Measurements from ENCODE around the gene ZNF614. TPM values are rescaled to one million over a fixed set of nuclear protein-coding genes. Genes with fewer than 3 reads are reported as not detected.
"Not testable (repeated sequence)": the region's sequence is repeated elsewhere in the genome, so short reads cannot be mapped to it uniquely, and the experiment has no call there.

Gene ZNF614
- total RNA-seq, 8 experiments from 2014 or later: 10.0 to 12.8 (median 12.0) TPM

DNA sequence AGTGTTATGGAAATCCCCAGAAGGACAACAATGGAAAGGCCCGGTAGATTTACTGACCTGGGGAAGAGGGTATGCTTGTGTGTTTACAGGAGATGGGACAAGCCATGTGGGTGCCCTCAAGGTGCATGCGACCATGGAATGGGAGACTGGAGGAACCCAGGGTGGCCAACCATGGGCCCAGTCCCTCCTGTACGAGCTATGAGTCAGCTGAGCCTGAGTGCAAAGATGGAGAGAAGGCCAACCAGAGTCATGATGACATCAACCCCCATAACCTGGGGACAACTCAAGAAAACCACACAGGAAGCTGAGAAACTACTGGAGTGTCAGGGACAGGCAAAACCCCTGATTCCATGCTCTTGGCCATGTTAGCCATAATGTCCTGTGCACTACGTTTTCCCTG is 49.3 kb downstream of the ZNF614 start:
- no peak for ATAC-seq (replicated peaks in 6 of 8)
- 39 to 100% (median 78%) methylated on average over 1 to 3 of the region's 4 CpGs; no CpG with 5 or more reads in 3 of the 10 experiments for WGBS, 10 experiments
- no peaks in the 10 kb centered on the region for H3K4me1 ChIP-seq (replicated peaks in 1 of 2)
- no peak overlapping the region for H3K27ac ChIP-seq
- in situ Hi-C loops (cut with MboI; ENCODE audit: low pct_unique_long_range_greater_than_20kb in 2 of 9, low sequenced_read_pairs in 9 of 9, unreplicated experiment in 9 of 9): no loop called here
- H3K4me3 ChIP-seq: no peak overlapping the region

DNA sequence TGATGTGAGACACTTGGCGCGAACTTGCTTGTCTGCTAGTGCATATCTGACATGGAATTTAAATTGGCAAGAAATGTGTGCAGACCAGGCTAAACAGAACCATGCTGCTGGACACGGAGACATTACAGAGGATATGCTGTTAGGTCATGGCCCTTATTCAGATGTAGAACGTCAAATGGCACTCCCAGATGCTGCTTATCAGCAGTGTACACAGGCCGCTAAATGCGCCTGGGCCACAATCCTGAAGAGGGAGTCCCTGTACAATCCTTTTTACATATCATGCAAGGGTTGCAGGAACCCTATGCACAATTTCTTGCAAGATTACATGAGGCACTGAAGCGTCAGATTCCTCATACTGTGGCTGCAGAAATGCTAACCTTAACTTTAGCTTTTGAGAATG is 50.8 kb downstream of the ZNF614 start:
- ATAC-seq (replicated peaks in 6 of 8): no peak
- Histone ChIP-seq H3K4me1 (replicated peaks in 1 of 2) (no peaks in the 10 kb centered on the region), H3K4me3 (no peak overlapping the region), H3K27ac (no peak overlapping the region)
- WGBS, 10 experiments: 62 to 93% (median 75%) methylated on average over 2 to 7 of the region's 7 CpGs; no CpG with 5 or more reads in 5 of the 10 experiments
- in situ Hi-C loops (cut with MboI; ENCODE audit: low pct_unique_long_range_greater_than_20kb in 2 of 9, low sequenced_read_pairs in 9 of 9, unreplicated experiment in 9 of 9): no loop called here

DNA sequence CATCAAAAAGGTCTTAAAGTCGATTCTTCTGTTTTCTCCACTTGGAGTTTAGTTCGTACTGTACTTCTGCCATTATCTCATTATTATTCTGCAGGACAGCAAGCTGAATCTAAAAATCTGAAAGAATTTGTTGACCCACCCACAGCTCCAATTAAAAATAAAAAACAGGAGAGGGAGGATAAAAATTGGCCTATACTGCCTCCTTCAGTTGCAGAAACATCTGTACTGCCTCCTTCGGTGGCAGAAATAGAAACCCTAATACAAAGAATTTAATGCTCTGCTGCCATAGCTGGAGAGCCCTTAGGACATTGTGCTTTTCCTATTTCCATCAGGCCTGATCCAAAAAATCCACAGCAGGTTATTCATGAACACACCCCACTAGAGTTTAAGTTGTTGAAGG is 51.3 kb downstream of the ZNF614 start:
- 14 to 100% (median 82%) methylated on average over 1 to 3 of the region's 3 CpGs; no CpG with 5 or more reads in 1 of the 10 experiments for WGBS, 10 experiments
- Histone ChIP-seq H3K27ac (no peak overlapping the region), H3K4me3 (no peak overlapping the region), H3K4me1 (replicated peaks in 1 of 2) (no peaks in the 10 kb centered on the region)
- ATAC-seq (replicated peaks in 6 of 8): no peak
- in situ Hi-C loops (cut with MboI; ENCODE audit: low pct_unique_long_range_greater_than_20kb in 2 of 9, low sequenced_read_pairs in 9 of 9, unreplicated experiment in 9 of 9): no loop called here

DNA sequence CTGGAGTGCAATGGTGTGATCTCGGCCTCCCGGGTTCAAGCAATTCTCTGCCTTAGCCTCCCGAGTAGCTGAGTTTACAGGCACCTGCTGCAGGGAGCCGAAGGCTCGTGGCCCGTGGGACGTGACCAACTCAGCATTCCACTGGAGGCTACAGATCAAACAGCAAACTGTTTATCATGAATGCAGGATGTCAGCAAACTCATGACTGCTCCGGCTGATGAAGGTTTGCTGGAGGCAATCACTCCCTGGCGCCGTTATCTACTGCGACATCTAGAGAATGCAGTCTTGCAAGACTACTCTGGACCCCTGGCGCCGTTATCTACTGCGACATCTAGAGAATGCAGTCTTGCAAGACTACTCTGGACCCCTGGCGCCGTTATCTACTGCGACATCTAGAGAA is 52.4 kb downstream of the ZNF614 start:
- in situ Hi-C loops (cut with MboI; ENCODE audit: low pct_unique_long_range_greater_than_20kb in 2 of 9, low sequenced_read_pairs in 9 of 9, unreplicated experiment in 9 of 9); ATAC-seq (replicated peaks in 6 of 8); H3K27ac ChIP-seq; H3K4me3 ChIP-seq; H3K4me1 ChIP-seq (replicated peaks in 1 of 2): not testable (repeated sequence)
- WGBS, 10 experiments: 73 to 100% (median 88%) methylated on average over 1 to 8 of the region's 17 CpGs; no CpG with 5 or more reads in 3 of the 10 experiments

DNA sequence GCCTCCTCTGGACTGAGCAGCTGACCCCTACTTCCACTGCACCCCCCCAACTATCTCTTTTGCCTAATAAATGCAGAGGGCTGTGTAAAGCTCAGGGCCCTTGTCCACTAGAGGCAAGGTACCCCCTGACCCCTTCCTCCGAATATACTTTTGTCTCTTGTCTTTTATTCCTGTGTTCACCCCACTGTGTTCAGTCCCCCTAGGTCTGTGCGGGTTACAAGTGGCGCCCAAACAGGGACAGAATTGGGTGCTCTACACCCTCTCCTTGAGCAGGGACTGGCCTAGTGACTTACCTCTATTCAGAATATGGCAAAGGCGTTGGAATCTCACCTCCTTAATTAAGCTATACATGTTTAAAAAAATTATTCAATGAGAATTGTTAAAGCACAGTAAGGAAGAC is 56.6 kb downstream of the ZNF614 start:
- in situ Hi-C loops (cut with MboI; ENCODE audit: low pct_unique_long_range_greater_than_20kb in 2 of 9, low sequenced_read_pairs in 9 of 9, unreplicated experiment in 9 of 9): no loop called here
- ATAC-seq (replicated peaks in 6 of 8): no peak
- WGBS, 10 experiments: 40 to 100% (median 71%) methylated on average over 1 to 4 of the region's 4 CpGs; no CpG with 5 or more reads in 4 of the 10 experiments
- no peak overlapping the region for H3K4me3 ChIP-seq
- no peak overlapping the region for H3K27ac ChIP-seq
- H3K4me1 ChIP-seq (replicated peaks in 1 of 2): no peaks in the 10 kb centered on the region

DNA sequence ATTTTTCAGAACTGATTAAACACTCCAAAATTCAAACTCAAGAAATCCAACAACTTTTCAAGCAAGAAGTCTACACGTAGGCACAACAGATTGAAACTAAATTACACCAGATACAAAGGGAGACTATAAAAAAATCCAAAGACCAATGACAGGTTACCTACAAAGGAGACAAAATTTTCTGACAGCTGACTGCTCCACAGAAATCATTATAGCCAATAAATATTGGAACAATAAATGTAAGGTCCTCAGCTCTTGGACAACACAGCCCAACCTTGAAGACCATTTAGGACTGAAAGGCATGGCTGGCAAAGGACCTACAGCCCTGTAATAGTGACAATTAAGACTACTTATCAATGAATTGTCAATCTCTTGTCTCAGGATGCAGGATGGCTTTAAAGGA is 57.5 kb downstream of the ZNF614 start:
- in situ Hi-C loops (cut with MboI; ENCODE audit: low pct_unique_long_range_greater_than_20kb in 2 of 9, low sequenced_read_pairs in 9 of 9, unreplicated experiment in 9 of 9): no loop called here
- H3K27ac ChIP-seq: no peak overlapping the region
- H3K4me1 ChIP-seq (replicated peaks in 1 of 2): no peaks in the 10 kb centered on the region
- 40 to 100% (median 93%) methylated on average over 1 of the region's 1 CpG; no CpG with 5 or more reads in 2 of the 10 experiments for WGBS, 10 experiments
- no peak overlapping the region for H3K4me3 ChIP-seq
- ATAC-seq (replicated peaks in 6 of 8): no peak

DNA sequence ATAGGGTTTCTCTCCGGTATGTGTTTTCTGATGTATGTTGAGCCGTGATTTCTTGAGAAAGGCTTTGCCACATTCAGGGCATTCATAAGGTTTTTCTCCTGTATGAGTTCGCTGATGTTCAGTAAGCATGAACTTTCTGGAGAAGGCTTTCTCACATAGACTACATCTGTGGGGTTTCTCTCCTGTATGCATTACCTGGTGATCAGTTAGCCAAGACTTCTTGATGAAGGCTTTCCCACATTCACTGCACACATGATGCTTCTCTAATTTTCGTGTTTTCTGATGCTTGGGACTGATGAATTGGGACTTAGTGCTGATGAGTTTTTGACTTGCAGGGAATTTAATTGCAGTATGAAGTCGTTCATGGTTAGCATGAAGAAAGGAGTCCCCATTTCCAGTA is 62.6 kb downstream of the ZNF614 start:
- Histone ChIP-seq H3K27ac (no peak overlapping the region), H3K4me3 (no peak overlapping the region), H3K4me1 (replicated peaks in 1 of 2) (no peaks in the 10 kb centered on the region)
- in situ Hi-C loops (cut with MboI; ENCODE audit: low pct_unique_long_range_greater_than_20kb in 2 of 9, low sequenced_read_pairs in 9 of 9, unreplicated experiment in 9 of 9): no loop called here
- 38 to 97% (median 80%) methylated on average over 2 to 5 of the region's 5 CpGs; no CpG with 5 or more reads in 1 of the 10 experiments for WGBS, 10 experiments
- no peak for ATAC-seq (replicated peaks in 6 of 8)

Other genes with a start within 250 kb of the ZNF614 start
- gene FPR3, start 233.2 kb downstream of the ZNF614 start, total RNA-seq: under 1 TPM in 6 of 8 experiments, not detected in 2; 0.05 to 0.64 (median 0.21) TPM
- gene ZNF577, start 140.4 kb downstream of the ZNF614 start, total RNA-seq: 10 to 100 TPM; 13.1 to 32.0 (median 18.7) TPM
- 10 to 100 TPM in 7 of 8 experiments, 1 to 10 TPM in 1; 8.8 to 23.1 (median 17.3) TPM for gene ZNF649, start 123.4 kb downstream of the ZNF614 start, total RNA-seq
- 1 to 10 TPM; 4.2 to 8.5 (median 6.8) TPM for gene ZNF613, start 100.9 kb downstream of the ZNF614 start, total RNA-seq
- gene ZNF350, start 41.5 kb downstream of the ZNF614 start, total RNA-seq: 10 to 100 TPM in 3 of 8 experiments, 1 to 10 TPM in 5; 2.8 to 18.3 (median 7.2) TPM
- gene ZNF615, start 20.2 kb downstream of the ZNF614 start, total RNA-seq: 10 to 100 TPM in 3 of 8 experiments, 1 to 10 TPM in 5; 5.3 to 13.5 (median 8.0) TPM
- 10 to 100 TPM; 10.1 to 23.8 (median 15.6) TPM for gene ZNF432, start 20.5 kb upstream of the ZNF614 start, total RNA-seq
- gene ZNF841, start 67.4 kb upstream of the ZNF614 start, total RNA-seq: 10 to 100 TPM; 10.8 to 28.3 (median 23.0) TPM
- 10 to 100 TPM in 6 of 8 experiments, 1 to 10 TPM in 2; 5.9 to 17.9 (median 14.8) TPM for gene ZNF616, start 111.6 kb upstream of the ZNF614 start, total RNA-seq
- 10 to 100 TPM in 4 of 8 experiments, 1 to 10 TPM in 4; 3.4 to 17.7 (median 9.4) TPM for gene ZNF836, start 143.2 kb upstream of the ZNF614 start, total RNA-seq
- gene PPP2R1A, start 161.7 kb upstream of the ZNF614 start, total RNA-seq: 100 to 1,000 TPM; 135 to 212 (median 176) TPM
- 10 to 100 TPM; 13.5 to 30.4 (median 17.6) TPM for gene ZNF766, start 241.2 kb upstream of the ZNF614 start, total RNA-seq